GM10266 (cell line): ENCODE data around the gene KRT2.

ENCODE experiments used
- DNase-seq: peaks from one replicate; pipeline ENCODE4 v3.0.0; 2012; ENCODE audit errors: extremely low spot score
- CTCF ChIP-seq: IDR thresholded peaks from 2 replicates; pipeline ENCODE4 v1.5.1; 2012; ENCODE audit warnings: mild to moderate bottlenecking, low read depth; ENCODE audit not compliant: control insufficient read depth, insufficient read depth; ENCODE audit errors: missing control alignments

Gene KRT2

GRCh38 chr12:52689936-52690335, 37.9 kb upstream of the KRT2 start:
- no peak for DNase-seq
- no peak for TF ChIP-seq CTCF

GRCh38 chr12:52689239-52689638, 37.2 kb upstream of the KRT2 start:
- TF ChIP-seq CTCF, result no peak
- DNase-seq, result no peak

- TF ChIP-seq CTCF, result no peak
- no peak for DNase-seq
Measured at GRCh38 chr12:52688481-52688880, 36.5 kb upstream of the KRT2 start.

GRCh38 chr12:52687497-52688385, 35.7 kb upstream of the KRT2 start:
- TF ChIP-seq CTCF, result no peak
- DNase-seq, result no peak

- DNase-seq, result no peak
- TF ChIP-seq CTCF, result no peak
Measured at GRCh38 chr12:52686756-52687487, 34.9 kb upstream of the KRT2 start.

GRCh38 chr12:52686063-52686462, 34.1 kb upstream of the KRT2 start:
- no peak for DNase-seq
- TF ChIP-seq CTCF, result no peak
